ENCODE data around the gene OR2A25. TPM values are rescaled to one million over a fixed set of nuclear protein-coding genes. Genes with fewer than 3 reads are reported as not detected.

The OR2A25 gene
- total RNA-seq, 1 experiment from 2014 or later = not detected

GRCh38 chr7:144036302-144036885 lies 33.2 kb upstream of the OR2A25 start:
- CTCF ChIA-PET = no interaction called here
- H3K27me3 Mint-ChIP-seq (ENCODE audit: unreplicated experiment) = no peaks in the 10 kb centered on the region
- H3K27ac Mint-ChIP-seq (ENCODE audit: unreplicated experiment) = no peak overlapping the region
- no peak for DNase-seq
- BruUV-seq (replicated peaks) = no TSS peak
- TF ChIP-seq, protein P1, sequence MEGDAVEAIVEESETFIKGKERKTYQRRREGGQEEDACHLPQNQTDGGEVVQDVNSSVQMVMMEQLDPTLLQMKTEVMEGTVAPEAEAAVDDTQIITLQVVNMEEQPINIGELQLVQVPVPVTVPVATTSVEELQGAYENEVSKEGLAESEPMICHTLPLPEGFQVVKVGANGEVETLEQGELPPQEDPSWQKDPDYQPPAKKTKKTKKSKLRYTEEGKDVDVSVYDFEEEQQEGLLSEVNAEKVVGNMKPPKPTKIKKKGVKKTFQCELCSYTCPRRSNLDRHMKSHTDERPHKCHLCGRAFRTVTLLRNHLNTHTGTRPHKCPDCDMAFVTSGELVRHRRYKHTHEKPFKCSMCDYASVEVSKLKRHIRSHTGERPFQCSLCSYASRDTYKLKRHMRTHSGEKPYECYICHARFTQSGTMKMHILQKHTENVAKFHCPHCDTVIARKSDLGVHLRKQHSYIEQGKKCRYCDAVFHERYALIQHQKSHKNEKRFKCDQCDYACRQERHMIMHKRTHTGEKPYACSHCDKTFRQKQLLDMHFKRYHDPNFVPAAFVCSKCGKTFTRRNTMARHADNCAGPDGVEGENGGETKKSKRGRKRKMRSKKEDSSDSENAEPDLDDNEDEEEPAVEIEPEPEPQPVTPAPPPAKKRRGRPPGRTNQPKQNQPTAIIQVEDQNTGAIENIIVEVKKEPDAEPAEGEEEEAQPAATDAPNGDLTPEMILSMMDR (IDR thresholded peaks at IDR 0.05; ENCODE audit: unreplicated experiment) = no peak
- no peaks in the 10 kb centered on the region for H3K36me3 Mint-ChIP-seq (ENCODE audit: insufficient read depth, unreplicated experiment)
- no peaks in the 10 kb centered on the region for H3K9me3 Mint-ChIP-seq (ENCODE audit: low read depth, unreplicated experiment)
- intact Hi-C loops (cut with micrococcal nuclease; ENCODE audit: unreplicated experiment) = no loop called here
- no peaks in the 10 kb centered on the region for H3K4me1 Mint-ChIP-seq (ENCODE audit: low read depth, unreplicated experiment)
- no peak overlapping the region for H3K4me3 Mint-ChIP-seq (ENCODE audit: low read depth, unreplicated experiment)

DNA sequence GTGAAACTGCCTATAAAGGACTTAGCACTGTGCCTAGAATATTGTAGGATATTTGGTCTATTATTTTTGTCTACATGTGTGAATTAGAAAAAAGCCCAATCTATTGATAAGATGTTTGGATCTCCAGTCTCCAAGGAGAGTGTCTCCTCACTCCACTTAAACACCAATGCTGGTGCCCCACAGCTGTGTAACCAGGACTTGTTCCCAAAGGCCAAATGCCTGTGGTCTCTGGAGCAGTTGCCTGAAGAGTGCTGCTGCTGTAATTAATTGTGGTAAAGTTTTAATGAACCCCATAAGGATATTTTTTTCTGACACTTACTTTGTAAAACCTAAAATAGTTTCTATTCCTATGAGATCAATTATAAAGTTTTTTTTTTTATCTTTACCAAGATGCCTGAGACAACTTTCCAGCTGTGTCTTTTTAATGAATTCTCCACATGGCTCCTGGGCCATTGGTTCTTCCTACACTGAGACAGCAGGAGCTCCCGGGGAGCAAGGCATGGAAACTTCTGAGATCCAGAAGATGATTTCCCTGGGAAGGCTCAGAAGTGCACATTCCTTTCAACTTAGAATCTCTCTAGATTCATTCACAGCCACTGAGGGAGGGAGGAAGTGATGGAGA lies 32.1 kb upstream of the OR2A25 start:
- H3K36me3 Mint-ChIP-seq (ENCODE audit: insufficient read depth, unreplicated experiment) = no peaks in the 10 kb centered on the region
- BruUV-seq (replicated peaks) = no TSS peak
- TF ChIP-seq, protein P1 (IDR thresholded peaks at IDR 0.05; ENCODE audit: unreplicated experiment) = no peak
- CTCF ChIA-PET = no interaction called here
- no peak overlapping the region for H3K27ac Mint-ChIP-seq (ENCODE audit: unreplicated experiment)
- no peak for DNase-seq
- no peaks in the 10 kb centered on the region for H3K4me1 Mint-ChIP-seq (ENCODE audit: low read depth, unreplicated experiment)
- no peaks in the 10 kb centered on the region for H3K9me3 Mint-ChIP-seq (ENCODE audit: low read depth, unreplicated experiment)
- H3K4me3 Mint-ChIP-seq (ENCODE audit: low read depth, unreplicated experiment) = no peak overlapping the region
- intact Hi-C loops (cut with micrococcal nuclease; ENCODE audit: unreplicated experiment) = no loop called here
- no peaks in the 10 kb centered on the region for H3K27me3 Mint-ChIP-seq (ENCODE audit: unreplicated experiment)

- CTCF ChIA-PET = no interaction called here
- BruUV-seq (replicated peaks) = no TSS peak
- TF ChIP-seq, protein P1 (IDR thresholded peaks at IDR 0.05; ENCODE audit: unreplicated experiment) = no peak
- no peak for DNase-seq
- no peak overlapping the region for H3K4me3 Mint-ChIP-seq (ENCODE audit: low read depth, unreplicated experiment)
- H3K9me3 Mint-ChIP-seq (ENCODE audit: low read depth, unreplicated experiment) = no peaks in the 10 kb centered on the region
- no peaks in the 10 kb centered on the region for H3K27me3 Mint-ChIP-seq (ENCODE audit: unreplicated experiment)
- intact Hi-C loops (cut with micrococcal nuclease; ENCODE audit: unreplicated experiment) = no loop called here
- H3K36me3 Mint-ChIP-seq (ENCODE audit: insufficient read depth, unreplicated experiment) = no peaks in the 10 kb centered on the region
- no peaks in the 10 kb centered on the region for H3K4me1 Mint-ChIP-seq (ENCODE audit: low read depth, unreplicated experiment)
- no peak overlapping the region for H3K27ac Mint-ChIP-seq (ENCODE audit: unreplicated experiment)
Measured at GRCh38 chr7:144038887-144039286, 30.7 kb upstream of the OR2A25 start.

DNA sequence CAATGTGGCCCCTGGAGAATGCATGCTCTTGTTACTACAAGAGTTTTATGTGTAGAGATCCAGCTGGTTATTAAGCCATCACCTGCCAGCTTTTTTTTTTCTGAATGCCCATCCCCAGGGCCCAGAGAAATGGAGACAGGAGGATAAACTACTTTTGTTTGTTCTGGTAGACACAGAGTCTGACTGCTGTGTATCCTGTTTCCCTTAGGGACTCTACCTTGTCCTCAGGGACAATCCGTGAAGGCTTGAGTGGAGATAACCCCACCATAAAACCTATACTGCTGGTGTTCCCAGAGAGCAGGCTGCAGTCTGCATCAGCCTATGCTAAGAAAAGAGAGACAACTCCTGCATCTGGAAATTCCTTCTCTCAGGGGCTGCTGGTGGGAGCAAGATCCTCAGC lies 21.0 kb upstream of the OR2A25 start, which contains the start of gene OR2A5:
TSS of gene OR2A5 (plus strand) at position 301 of the 400 bp plus-strand sequence. CDS start 1,454 bp downstream, outside the sequence.
- intact Hi-C loops (cut with micrococcal nuclease; ENCODE audit: unreplicated experiment) = no loop called here
- CTCF ChIA-PET = no interaction called here
- H3K4me1 Mint-ChIP-seq (ENCODE audit: low read depth, unreplicated experiment) = no peaks in the 10 kb centered on the region
- H3K4me3 Mint-ChIP-seq (ENCODE audit: low read depth, unreplicated experiment) = no peak within 1 kb of the TSS
- TF ChIP-seq, protein P1 (IDR thresholded peaks at IDR 0.05; ENCODE audit: unreplicated experiment) = no peak
- no peak for DNase-seq
- H3K27ac Mint-ChIP-seq (ENCODE audit: unreplicated experiment) = no peak within 1 kb of the TSS
- no peaks in the 10 kb centered on the region for H3K36me3 Mint-ChIP-seq (ENCODE audit: insufficient read depth, unreplicated experiment)
- no TSS peak for BruUV-seq (replicated peaks)
- H3K27me3 Mint-ChIP-seq (ENCODE audit: unreplicated experiment) = peaks cover 17% of the 10 kb centered on the region
- no peaks in the 10 kb centered on the region for H3K9me3 Mint-ChIP-seq (ENCODE audit: low read depth, unreplicated experiment)

Data from Calu3 (cell line).